ENCODE data around the gene NIN. TPM values are rescaled to one million over a fixed set of nuclear protein-coding genes. Genes with fewer than 3 reads are reported as not detected.

NIN gene
- total RNA-seq, 6 experiments from 2014 or later = 43.7 to 66.3 (median 57.4) TPM

- Mint-ChIP-seq H3K36me3 (ENCODE audit: low read depth) (peaks cover 8% of the 10 kb centered on the region; the same call in 1 of the 2 replicates), H3K4me1 (ENCODE audit: low read depth) (peaks cover 14% of the 10 kb centered on the region), H3K9me3 (no peaks in the 10 kb centered on the region), H3K4me3 (no peak overlapping the region), H3K27me3 (ENCODE audit: insufficient read depth) (no peaks in the 10 kb centered on the region; the same call in 1 of the 2 replicates), H3K27ac (no peak overlapping the region)
- TF ChIP-seq, protein P1, sequence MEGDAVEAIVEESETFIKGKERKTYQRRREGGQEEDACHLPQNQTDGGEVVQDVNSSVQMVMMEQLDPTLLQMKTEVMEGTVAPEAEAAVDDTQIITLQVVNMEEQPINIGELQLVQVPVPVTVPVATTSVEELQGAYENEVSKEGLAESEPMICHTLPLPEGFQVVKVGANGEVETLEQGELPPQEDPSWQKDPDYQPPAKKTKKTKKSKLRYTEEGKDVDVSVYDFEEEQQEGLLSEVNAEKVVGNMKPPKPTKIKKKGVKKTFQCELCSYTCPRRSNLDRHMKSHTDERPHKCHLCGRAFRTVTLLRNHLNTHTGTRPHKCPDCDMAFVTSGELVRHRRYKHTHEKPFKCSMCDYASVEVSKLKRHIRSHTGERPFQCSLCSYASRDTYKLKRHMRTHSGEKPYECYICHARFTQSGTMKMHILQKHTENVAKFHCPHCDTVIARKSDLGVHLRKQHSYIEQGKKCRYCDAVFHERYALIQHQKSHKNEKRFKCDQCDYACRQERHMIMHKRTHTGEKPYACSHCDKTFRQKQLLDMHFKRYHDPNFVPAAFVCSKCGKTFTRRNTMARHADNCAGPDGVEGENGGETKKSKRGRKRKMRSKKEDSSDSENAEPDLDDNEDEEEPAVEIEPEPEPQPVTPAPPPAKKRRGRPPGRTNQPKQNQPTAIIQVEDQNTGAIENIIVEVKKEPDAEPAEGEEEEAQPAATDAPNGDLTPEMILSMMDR (IDR thresholded peaks at IDR 0.05) = no peak
- DNase-seq = peak; percentile 31
Observed at GRCh38 chr14:50670196-50670865, 160.6 kb downstream of the NIN start.

Other genes starting within 250 kb of the NIN start
- 10 to 100 TPM; 23.3 to 32.6 (median 30.5) TPM for gene SAV1, start 162.9 kb downstream of the NIN start, total RNA-seq (2021; fragmentation: NEBNext Ultra II Directional; extraction: Animal tissue kit (Norgen Biotek cat#: 25700))
- gene ABHD12B, start 40.9 kb upstream of the NIN start, total RNA-seq (2021; fragmentation: NEBNext Ultra II Directional; extraction: Animal tissue kit (Norgen Biotek cat#: 25700)) = under 1 TPM in 1 of 6 experiments, not detected in 5; 0.34 TPM
- gene PYGL, start 113.3 kb upstream of the NIN start, total RNA-seq (2021; fragmentation: NEBNext Ultra II Directional; extraction: Animal tissue kit (Norgen Biotek cat#: 25700)) = 10 to 100 TPM; 28.8 to 41.8 (median 30.6) TPM